Osteoblast (primary cell): ENCODE data around the gene CCHCR1. TPM values are rescaled to one million over a fixed set of nuclear protein-coding genes. Genes with fewer than 3 reads are reported as not detected.

Experiments
- DNase-seq: peaks from one replicate; pipeline ENCODE4 v3.0.0; 2011; ENCODE audit warnings: low spot score, mixed read lengths; ENCODE audit not compliant: insufficient read length; ENCODE audit errors: missing footprints
- H2AFZ ChIP-seq: 2 replicates; pipeline ENCODE4 v1.6.0; 2011; ENCODE audit warnings: mild to moderate bottlenecking, low read length
- H3K27ac ChIP-seq: 2 replicates; pipeline ENCODE4 v1.5.1; 2011; ENCODE audit warnings: mild to moderate bottlenecking, low read depth, low read length, moderate library complexity
- H3K27me3 ChIP-seq: 2 replicates; pipeline ENCODE4 v1.6.0; 2012; ENCODE audit warnings: mild to moderate bottlenecking, control low read depth, inconsistent platforms, low read length, moderate library complexity; ENCODE audit not compliant: insufficient read depth
- H3K36me3 ChIP-seq: 2 replicates; pipeline ENCODE4 v1.5.1; 2011; ENCODE audit warnings: mild to moderate bottlenecking, low read length, control low read depth, moderate library complexity; ENCODE audit not compliant: insufficient read depth
- H3K4me1 ChIP-seq: 2 replicates; pipeline ENCODE4 v1.5.1; 2011; ENCODE audit warnings: mild to moderate bottlenecking, low read length, control low read depth, moderate library complexity; ENCODE audit not compliant: insufficient read depth
- H3K4me2 ChIP-seq: 2 replicates; pipeline ENCODE4 v1.6.0; 2011; ENCODE audit warnings: mild to moderate bottlenecking, low read length; ENCODE audit not compliant: insufficient read depth
- H3K4me3 ChIP-seq: fragments of 200-600 bp; sonication (generic); 3 replicates; pipeline ENCODE4 v1.5.1; 2012; ENCODE audit warnings: mild to moderate bottlenecking, low read length, inconsistent platforms; ENCODE audit not compliant: insufficient read depth
- H3K79me2 ChIP-seq: 2 replicates; pipeline ENCODE4 v1.6.0; 2012; ENCODE audit warnings: mild to moderate bottlenecking, low read length, control low read depth, inconsistent platforms; ENCODE audit not compliant: insufficient read depth
- H3K9me3 ChIP-seq: 2 replicates; pipeline ENCODE4 v1.5.1; 2011; ENCODE audit warnings: low read depth, low read length, control low read depth
- H4K20me1 ChIP-seq: 2 replicates; pipeline ENCODE4 v1.6.0; 2012; ENCODE audit warnings: mild to moderate bottlenecking, low read length, control low read depth; ENCODE audit not compliant: insufficient read depth
- total RNA-seq: library from RNA; depleted of rRNA; stranded (reverse); fragments of >200 nt; gene quantifications from 2 replicates; pipeline ENCODE4 v1.2.3, GENCODE V29; 2012
- TF ChIP-seq, protein P1 (sequence below): IDR thresholded peaks from 2 replicates; pipeline ENCODE4 v1.5.1; 2011; ENCODE audit warnings: mild to moderate bottlenecking, low read depth, low read length, moderate library complexity; ENCODE audit errors: extremely low read depth

The CCHCR1 gene
- total RNA-seq, 1 donor, result 14.1 TPM

DNA sequence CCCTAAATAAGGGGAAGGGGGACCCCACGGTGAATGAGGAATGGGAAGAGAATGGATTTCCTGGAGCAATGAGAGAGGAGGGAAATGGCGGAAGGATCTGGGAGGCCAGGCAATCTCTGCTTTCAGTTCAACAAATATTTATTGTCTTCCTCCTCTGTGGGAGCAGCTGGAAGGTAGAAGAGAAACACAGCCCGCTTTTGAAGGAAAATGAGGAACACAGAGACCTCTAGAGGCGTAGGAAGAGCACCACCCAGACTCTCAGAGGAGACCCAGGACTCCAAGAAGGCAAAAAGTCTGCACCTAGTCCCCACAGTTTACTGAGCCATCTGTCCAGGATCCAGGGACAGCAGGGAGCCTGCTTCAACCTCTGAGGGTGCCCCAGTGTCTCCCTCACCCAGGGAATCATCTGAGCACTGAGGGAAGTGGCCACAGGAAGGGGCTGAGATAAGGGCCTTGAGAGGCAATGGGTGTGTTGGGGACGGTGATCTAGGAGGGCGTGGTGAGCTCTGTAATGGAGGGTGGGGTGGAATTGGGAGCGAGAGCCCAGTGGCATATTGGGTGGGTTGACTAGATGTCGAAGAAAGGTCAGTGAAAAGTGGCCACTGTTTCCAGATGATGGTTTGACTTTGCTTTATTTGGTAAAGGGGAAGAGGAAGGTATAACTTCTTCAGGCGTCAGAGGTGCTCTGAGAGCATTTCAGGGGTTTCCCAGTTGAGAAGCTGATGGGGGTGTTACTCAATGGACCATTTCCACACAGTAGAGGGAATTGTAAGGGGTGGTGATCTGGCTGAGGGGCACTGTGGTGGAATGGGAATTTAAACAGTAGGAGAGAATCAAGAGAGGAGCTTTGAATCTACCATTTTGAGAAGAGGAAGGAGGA is 42.4 kb downstream of the CCHCR1 start:
- Histone ChIP-seq H4K20me1 (no peaks in the 10 kb centered on the region), H3K9me3 (no peaks in the 10 kb centered on the region), H3K79me2 (no peaks in the 10 kb centered on the region), H3K27ac (peak overlapping the region; percentile 43), H2AFZ (peak overlapping the region; percentile 49), H3K36me3 (no peaks in the 10 kb centered on the region), H3K4me1 (peaks cover 18% of the 10 kb centered on the region), H3K4me3 (peak overlapping the region; percentile 51), H3K4me2 (peak overlapping the region; percentile 64), H3K27me3 (peaks cover 16% of the 10 kb centered on the region)
- TF ChIP-seq, protein P1, sequence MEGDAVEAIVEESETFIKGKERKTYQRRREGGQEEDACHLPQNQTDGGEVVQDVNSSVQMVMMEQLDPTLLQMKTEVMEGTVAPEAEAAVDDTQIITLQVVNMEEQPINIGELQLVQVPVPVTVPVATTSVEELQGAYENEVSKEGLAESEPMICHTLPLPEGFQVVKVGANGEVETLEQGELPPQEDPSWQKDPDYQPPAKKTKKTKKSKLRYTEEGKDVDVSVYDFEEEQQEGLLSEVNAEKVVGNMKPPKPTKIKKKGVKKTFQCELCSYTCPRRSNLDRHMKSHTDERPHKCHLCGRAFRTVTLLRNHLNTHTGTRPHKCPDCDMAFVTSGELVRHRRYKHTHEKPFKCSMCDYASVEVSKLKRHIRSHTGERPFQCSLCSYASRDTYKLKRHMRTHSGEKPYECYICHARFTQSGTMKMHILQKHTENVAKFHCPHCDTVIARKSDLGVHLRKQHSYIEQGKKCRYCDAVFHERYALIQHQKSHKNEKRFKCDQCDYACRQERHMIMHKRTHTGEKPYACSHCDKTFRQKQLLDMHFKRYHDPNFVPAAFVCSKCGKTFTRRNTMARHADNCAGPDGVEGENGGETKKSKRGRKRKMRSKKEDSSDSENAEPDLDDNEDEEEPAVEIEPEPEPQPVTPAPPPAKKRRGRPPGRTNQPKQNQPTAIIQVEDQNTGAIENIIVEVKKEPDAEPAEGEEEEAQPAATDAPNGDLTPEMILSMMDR, result no peak
- DNase-seq, result peak; percentile 52

DNA sequence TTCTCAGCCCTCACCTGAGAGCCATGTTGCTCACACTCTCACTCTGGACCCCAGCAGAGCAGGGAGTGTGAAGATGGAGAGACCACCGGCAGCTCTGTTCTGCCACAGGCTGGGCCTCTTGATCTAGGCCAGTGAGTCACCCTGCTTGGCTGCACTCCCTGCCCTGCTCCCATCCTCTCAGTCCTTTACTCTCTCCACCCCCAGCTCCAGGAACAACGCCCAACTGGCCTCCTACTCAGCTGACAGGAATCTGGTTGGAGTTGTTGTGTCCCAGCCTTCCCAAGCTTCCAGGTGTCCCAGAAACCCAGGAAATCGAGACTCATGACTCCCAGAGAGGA is 43.1 kb downstream of the CCHCR1 start, which contains the start of gene PSORS1C1:
Gene PSORS1C1, plus strand, starts transcription at position 260 of the 338 bp plus-strand sequence. CDS start 14,833 bp downstream, outside the sequence.
- Histone ChIP-seq H3K4me1 (peaks cover 18% of the 10 kb centered on the region), H3K79me2 (no peaks in the 10 kb centered on the region), H4K20me1 (no peaks in the 10 kb centered on the region), H3K4me3 (peak within 1 kb of the TSS; percentile 51), H3K27me3 (peaks cover 23% of the 10 kb centered on the region), H3K36me3 (no peaks in the 10 kb centered on the region), H3K27ac (peak within 1 kb of the TSS; percentile 43), H3K4me2 (peak within 1 kb of the TSS; percentile 64), H3K9me3 (no peaks in the 10 kb centered on the region), H2AFZ (peak within 1 kb of the TSS; percentile 49)
- TF ChIP-seq, protein P1, result no peak
- DNase-seq, result peak; percentile 97

DNA sequence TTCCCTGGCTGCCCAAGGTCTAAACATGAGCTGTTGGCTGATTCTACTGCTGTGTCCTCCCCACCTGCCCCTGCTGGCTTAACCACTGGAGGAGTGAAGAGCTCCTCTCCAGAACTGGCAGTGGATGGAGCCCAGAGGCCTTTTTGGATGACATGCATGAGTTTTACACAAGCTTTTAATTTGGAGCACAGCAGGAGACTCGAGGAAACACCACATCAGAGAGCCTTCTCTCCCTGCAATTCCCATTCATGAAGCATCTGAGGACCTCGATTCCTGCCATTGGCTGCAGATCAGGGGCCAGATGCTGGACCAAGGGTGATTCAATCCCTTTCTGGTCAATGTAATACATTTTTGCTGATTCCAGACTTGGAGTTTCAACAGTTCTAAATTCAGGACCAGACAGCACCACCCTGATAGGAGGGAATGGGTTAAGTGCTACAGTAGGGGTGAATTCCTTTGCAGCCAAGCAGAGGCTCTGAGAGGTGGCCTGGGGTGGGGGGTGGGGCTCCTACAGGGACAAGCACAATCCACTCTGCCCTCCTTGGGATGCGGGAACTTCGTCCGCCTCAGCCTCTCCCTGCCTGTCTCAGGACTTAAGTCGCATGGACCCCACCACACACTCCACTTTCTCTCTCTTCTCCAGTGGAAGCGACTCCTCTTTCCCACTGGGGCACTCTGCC is 43.6 kb downstream of the CCHCR1 start:
- peaks cover 18% of the 10 kb centered on the region for H3K4me1 ChIP-seq
- peak; percentile 81 for DNase-seq
- no peaks in the 10 kb centered on the region for H3K36me3 ChIP-seq
- TF ChIP-seq, protein P1, result no peak
- no peak overlapping the region for H3K27ac ChIP-seq
- no peaks in the 10 kb centered on the region for H3K9me3 ChIP-seq
- H4K20me1 ChIP-seq, result no peaks in the 10 kb centered on the region
- H3K79me2 ChIP-seq, result no peaks in the 10 kb centered on the region
- H3K27me3 ChIP-seq, result peaks cover 24% of the 10 kb centered on the region
- no peak overlapping the region for H3K4me3 ChIP-seq
- peak overlapping the region; percentile 64 for H3K4me2 ChIP-seq
- peak overlapping the region; percentile 49 for H2AFZ ChIP-seq

DNA sequence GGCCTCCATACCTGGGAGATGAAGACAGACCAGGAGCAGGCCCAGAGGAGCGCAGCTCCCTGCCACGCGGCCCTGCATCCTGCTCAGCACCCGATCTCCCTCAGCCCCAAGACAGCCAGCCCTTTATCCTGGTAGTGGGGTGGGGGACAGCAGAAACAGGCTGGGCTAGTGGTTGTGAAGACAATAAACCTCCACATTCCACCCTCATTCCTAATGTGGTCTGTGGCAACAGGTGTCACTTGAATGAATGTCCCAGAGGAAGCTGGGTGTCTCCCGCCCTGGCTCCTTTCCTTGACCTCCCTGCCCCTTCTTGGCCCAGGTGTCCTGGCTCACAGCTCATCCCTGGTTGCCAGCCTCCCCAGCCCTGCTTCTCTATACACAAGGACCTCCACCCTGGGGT is 45.1 kb downstream of the CCHCR1 start, which contains the start of gene C6orf15:
Gene C6orf15, minus strand, starts transcription at position 98 of the 400 bp plus-strand sequence. Its CDS starts 20 bp downstream, at position 78.
- no peaks in the 10 kb centered on the region for H3K79me2 ChIP-seq
- no peaks in the 10 kb centered on the region for H4K20me1 ChIP-seq
- peaks cover 18% of the 10 kb centered on the region for H3K4me1 ChIP-seq
- peaks cover 28% of the 10 kb centered on the region for H3K27me3 ChIP-seq
- TF ChIP-seq, protein P1, result no peak
- no peaks in the 10 kb centered on the region for H3K9me3 ChIP-seq
- no peak within 1 kb of the TSS for H3K4me3 ChIP-seq
- no peak within 1 kb of the TSS for H3K4me2 ChIP-seq
- no peaks in the 10 kb centered on the region for H3K36me3 ChIP-seq
- H3K27ac ChIP-seq, result no peak within 1 kb of the TSS
- H2AFZ ChIP-seq, result no peak within 1 kb of the TSS
- DNase-seq, result peak; percentile 21
